ENCODE measurements around the gene MPRIP. TPM values are rescaled to one million over a fixed set of nuclear protein-coding genes. Genes with fewer than 3 reads are reported as not detected.
A peak's percentile ranks its signal among the peaks of the same experiment; 100 is the strongest.

Gene MPRIP
- total RNA-seq, 1 experiment from 2014 or later: 338 TPM

- DNase-seq: no peak
- intact Hi-C loops (cut with micrococcal nuclease; ENCODE audit: unreplicated experiment): no loop called here
- no peak for TF ChIP-seq CTCF (IDR thresholded peaks at IDR 0.05; ENCODE audit: unreplicated experiment)
- no peaks in the 10 kb centered on the region for H3K27me3 Mint-ChIP-seq (ENCODE audit: unreplicated experiment)
- H3K4me3 Mint-ChIP-seq (ENCODE audit: low read depth, unreplicated experiment): no peak overlapping the region
- peaks cover 46% of the 10 kb centered on the region for H3K4me1 Mint-ChIP-seq (ENCODE audit: low read depth, unreplicated experiment)
- no peaks in the 10 kb centered on the region for H3K9me3 Mint-ChIP-seq (ENCODE audit: low read depth, unreplicated experiment)
- BruUV-seq (replicated peaks): no TSS peak
- H3K36me3 Mint-ChIP-seq (ENCODE audit: insufficient read depth, unreplicated experiment): peaks cover 50% of the 10 kb centered on the region
- no peak overlapping the region for H3K27ac Mint-ChIP-seq (ENCODE audit: unreplicated experiment)
- CTCF ChIA-PET: no interaction called here
These were observed 63.7 kb downstream of the MPRIP start for GRCh38 chr17:17105976-17106375.

GRCh38 chr17:17106756-17107155 lies 64.5 kb downstream of the MPRIP start:
- intact Hi-C loops (cut with micrococcal nuclease; ENCODE audit: unreplicated experiment): no loop called here
- no peaks in the 10 kb centered on the region for H3K27me3 Mint-ChIP-seq (ENCODE audit: unreplicated experiment)
- no TSS peak for BruUV-seq (replicated peaks)
- H3K9me3 Mint-ChIP-seq (ENCODE audit: low read depth, unreplicated experiment): no peaks in the 10 kb centered on the region
- H3K36me3 Mint-ChIP-seq (ENCODE audit: insufficient read depth, unreplicated experiment): peaks cover 52% of the 10 kb centered on the region
- CTCF ChIA-PET: no interaction called here
- peaks cover 46% of the 10 kb centered on the region for H3K4me1 Mint-ChIP-seq (ENCODE audit: low read depth, unreplicated experiment)
- H3K4me3 Mint-ChIP-seq (ENCODE audit: low read depth, unreplicated experiment): no peak overlapping the region
- no peak for TF ChIP-seq CTCF (IDR thresholded peaks at IDR 0.05; ENCODE audit: unreplicated experiment)
- no peak overlapping the region for H3K27ac Mint-ChIP-seq (ENCODE audit: unreplicated experiment)
- no peak for DNase-seq

GRCh38 chr17:17107281-17107680 lies 65.0 kb downstream of the MPRIP start:
- Mint-ChIP-seq H3K27ac (ENCODE audit: unreplicated experiment) (no peak overlapping the region), H3K36me3 (ENCODE audit: insufficient read depth, unreplicated experiment) (peaks cover 57% of the 10 kb centered on the region), H3K4me3 (ENCODE audit: low read depth, unreplicated experiment) (no peak overlapping the region), H3K9me3 (ENCODE audit: low read depth, unreplicated experiment) (no peaks in the 10 kb centered on the region), H3K4me1 (ENCODE audit: low read depth, unreplicated experiment) (peaks cover 46% of the 10 kb centered on the region), H3K27me3 (ENCODE audit: unreplicated experiment) (no peaks in the 10 kb centered on the region)
- CTCF ChIA-PET: no interaction called here
- no TSS peak for BruUV-seq (replicated peaks)
- no peak for TF ChIP-seq CTCF (IDR thresholded peaks at IDR 0.05; ENCODE audit: unreplicated experiment)
- intact Hi-C loops (cut with micrococcal nuclease; ENCODE audit: unreplicated experiment): no loop called here
- no peak for DNase-seq

GRCh38 chr17:17107891-17108431 lies 65.7 kb downstream of the MPRIP start:
- H3K27me3 Mint-ChIP-seq (ENCODE audit: unreplicated experiment): no peaks in the 10 kb centered on the region
- H3K27ac Mint-ChIP-seq (ENCODE audit: unreplicated experiment): peak overlapping the region; percentile 82
- H3K9me3 Mint-ChIP-seq (ENCODE audit: low read depth, unreplicated experiment): no peaks in the 10 kb centered on the region
- CTCF ChIA-PET: interaction anchor here (0.7 to 1.6 kb wide), 4 partner anchors 12 to 92 kb away, joined by 3 to 6 read pairs (median 4); no protein-coding TSS in a partner anchor
- no peak for TF ChIP-seq CTCF (IDR thresholded peaks at IDR 0.05; ENCODE audit: unreplicated experiment)
- BruUV-seq (replicated peaks): no TSS peak
- H3K4me3 Mint-ChIP-seq (ENCODE audit: low read depth, unreplicated experiment): no peak overlapping the region
- H3K36me3 Mint-ChIP-seq (ENCODE audit: insufficient read depth, unreplicated experiment): peaks cover 54% of the 10 kb centered on the region
- intact Hi-C loops (cut with micrococcal nuclease; ENCODE audit: unreplicated experiment): no loop called here
- H3K4me1 Mint-ChIP-seq (ENCODE audit: low read depth, unreplicated experiment): peaks cover 46% of the 10 kb centered on the region
- DNase-seq: peak; percentile 17

Measured in Calu3 (cell line).